GM19025 (cell line): Measurements from ENCODE around the gene SPRR1A.

ENCODE experiments used
- ATAC-seq: cut with Tn5 transposase; IDR thresholded peaks from one replicate; pipeline ENCODE4 v1.9.1; 2021; ENCODE audit warnings: mild to moderate bottlenecking, low read depth, moderate library complexity; ENCODE audit not compliant: unreplicated experiment

Gene SPRR1A, protein sequence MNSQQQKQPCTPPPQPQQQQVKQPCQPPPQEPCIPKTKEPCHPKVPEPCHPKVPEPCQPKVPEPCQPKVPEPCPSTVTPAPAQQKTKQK

DNA sequence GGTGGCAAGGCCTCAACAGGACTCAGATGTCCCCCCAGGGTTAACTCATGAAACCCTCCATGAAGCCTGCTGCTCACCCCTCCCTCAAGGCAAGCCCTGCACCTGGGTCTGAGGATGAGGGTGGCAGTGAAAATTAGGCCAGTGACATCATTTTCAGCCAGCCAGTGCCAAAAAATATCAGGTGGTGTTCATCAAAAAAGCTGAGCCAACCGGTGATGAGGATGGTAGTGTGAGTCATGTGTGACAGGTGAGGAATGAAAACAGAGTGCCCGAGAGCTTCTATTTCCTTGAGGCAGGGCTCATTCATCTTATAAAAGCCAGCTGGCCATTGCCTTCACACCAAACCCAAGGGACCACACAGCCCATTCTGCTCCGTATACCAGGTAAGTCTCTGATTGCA is at the start of gene SPRR1A:
Gene SPRR1A, plus strand, starts transcription at position 339 of the 400 bp plus-strand sequence. CDS start 1,150 bp downstream, outside the sequence.
- ATAC-seq = no peak

DNA sequence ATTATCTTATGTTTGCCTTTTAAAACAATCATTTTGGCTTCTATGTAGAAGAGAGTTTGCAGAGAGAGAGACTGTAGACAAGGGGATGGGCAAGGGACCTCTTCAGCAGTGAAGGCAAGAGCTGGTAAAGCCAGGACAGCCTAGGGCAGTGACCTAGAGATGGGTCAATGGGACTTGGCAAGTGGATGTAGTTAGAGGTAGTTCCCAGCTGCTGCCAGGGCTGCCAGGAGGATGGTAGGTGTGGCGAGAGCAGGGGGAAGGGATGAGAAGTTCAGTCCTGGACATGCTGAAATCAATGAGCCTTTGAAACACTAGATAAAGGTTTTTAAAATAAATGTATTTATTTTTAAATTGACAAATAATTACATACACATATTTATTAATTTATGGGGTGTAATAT is 43.3 kb upstream of the SPRR1A start:
- ATAC-seq = no peak

DNA sequence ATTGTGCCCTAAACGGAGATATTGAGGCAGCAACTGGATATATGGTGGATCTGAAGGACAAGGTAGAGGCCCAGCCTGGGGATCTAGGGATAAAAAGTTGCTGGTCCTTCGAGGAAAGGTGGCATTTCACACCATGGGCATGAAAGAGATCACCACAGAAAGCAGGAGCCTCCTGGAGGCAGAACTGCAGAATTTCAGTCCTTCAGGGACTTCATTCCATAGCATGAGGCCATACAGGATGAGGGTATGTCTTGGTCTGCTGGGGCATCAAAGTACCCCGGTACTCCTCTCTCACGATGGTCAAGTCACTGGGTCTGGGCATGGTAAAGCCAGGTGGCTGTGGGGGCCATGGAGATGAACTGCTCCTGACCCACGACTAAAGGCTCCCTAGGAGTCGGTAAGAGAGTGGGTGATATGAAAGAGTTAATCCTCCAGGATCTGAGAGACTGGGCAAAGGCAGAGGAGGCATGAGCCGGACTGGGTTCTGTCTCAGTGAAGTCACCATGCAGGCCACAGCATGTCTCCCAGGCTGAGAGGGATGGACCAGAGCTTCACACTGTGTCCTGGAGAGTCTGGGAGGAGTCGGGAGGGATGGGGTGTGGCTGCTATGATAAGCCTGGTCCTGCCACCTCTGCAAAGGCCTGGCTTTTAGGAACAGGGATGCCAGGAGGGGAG is 42.7 kb upstream of the SPRR1A start:
- no peak for ATAC-seq

DNA sequence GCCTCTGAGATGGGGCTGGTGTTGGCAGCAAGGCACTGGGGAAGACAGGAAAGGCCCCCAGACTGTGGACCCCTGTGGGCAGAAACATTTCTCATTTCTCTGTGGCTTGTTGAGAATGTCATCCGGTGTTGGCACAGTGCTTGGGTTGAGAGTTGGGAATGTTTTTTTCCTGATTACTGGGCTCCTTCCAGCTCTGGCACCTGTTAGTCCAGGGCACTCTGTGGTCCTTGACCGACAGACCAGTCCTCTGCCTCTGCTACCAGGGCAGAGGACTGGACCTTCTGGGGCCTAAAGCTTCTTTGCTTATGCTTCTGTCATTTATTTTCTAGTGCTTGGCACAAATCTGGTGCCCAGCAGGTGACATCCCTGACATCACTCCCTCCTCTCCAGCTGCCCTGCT is 41.7 kb upstream of the SPRR1A start:
- ATAC-seq = no peak

DNA sequence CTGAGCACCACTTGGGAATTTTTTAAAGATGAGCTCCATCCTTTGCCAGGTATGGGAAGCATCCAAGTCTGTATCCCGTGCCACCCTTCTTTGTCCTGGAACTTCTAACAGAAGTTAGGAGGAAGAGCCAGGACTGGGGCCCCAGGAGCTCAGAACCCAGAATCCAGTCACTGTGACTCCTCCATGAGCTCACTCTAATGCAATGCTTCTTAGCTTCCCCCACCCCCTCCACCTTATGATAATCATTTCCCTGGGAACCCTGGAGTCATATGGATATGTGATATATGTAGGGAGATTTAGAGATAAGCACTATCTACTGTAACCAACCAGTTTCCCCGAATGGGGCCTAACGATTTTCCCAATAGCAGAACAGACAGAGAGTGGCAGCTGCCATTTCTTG is 37.6 kb upstream of the SPRR1A start:
- no peak for ATAC-seq

DNA sequence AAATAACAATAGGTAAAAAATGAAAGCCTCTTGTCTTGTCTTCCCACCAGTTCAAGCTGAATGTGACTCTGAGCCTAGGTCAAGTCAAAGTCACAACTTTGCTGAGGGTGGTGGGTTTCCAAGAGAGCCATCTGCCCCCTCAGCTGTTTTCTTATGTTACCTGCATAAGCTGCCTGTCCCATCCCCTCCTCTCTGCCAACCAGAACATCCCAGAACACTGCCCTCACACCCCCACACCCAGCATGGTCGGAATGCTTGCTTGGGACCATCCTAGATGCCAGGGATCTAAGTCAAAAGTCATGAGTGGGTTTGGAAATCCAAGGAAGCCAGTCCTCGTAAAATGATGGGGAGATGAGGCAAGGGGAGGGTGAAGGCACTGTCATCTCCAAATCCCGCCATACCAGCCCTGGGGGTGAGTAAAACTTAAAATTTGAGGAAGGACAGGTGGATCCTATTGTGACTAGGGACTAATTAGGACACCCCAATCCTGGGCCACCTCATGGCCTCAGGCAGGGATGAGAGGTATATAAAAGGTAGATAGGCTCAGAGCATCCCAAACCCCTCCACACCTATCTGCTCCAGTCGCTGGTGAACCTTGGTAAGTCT is 37.1 kb upstream of the SPRR1A start, which contains the start of gene SPRR5:
Gene SPRR5, plus strand, starts transcription at position 556 of the 606 bp plus-strand sequence. CDS start 1,349 bp downstream, outside the sequence.
- no peak for ATAC-seq

DNA sequence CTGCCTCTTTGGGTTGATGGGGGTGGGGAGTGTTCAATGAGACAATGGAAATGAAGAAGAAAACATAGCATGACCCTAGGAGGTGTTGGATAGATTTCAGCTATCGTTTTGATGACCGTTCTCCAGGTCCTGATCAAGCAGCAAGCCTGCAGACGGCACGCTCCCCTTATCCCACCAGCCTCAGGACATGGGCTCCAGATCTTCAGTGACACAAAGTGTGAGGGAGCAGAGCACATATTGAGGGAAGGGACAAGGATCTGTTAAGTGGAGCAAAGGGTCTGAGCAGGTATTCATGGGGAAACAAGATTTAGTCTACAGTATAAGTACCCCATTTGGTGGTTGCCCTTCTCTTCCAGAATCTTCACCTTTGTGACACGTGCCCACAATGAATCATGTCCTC is 32.2 kb upstream of the SPRR1A start:
- ATAC-seq = no peak

DNA sequence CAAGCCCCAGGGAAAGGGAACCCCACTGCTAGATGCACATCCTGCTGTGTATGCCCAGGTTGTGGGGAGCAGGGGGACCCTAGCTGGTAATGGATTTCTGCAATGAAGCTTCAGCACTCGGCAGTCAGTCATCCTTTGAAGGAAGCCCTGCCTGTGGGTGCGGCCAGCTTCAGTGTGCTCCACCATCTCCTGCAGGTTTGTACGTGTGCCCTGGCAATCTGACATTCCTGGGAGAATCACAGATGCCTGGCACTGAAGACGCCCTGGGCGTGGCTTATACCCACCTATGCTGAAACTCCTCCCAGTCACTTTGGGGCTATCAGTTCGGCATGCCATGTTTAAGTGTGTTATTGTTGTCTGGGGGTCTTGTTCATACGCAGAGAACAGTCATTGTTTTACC is 30.1 kb upstream of the SPRR1A start:
- no peak for ATAC-seq

DNA sequence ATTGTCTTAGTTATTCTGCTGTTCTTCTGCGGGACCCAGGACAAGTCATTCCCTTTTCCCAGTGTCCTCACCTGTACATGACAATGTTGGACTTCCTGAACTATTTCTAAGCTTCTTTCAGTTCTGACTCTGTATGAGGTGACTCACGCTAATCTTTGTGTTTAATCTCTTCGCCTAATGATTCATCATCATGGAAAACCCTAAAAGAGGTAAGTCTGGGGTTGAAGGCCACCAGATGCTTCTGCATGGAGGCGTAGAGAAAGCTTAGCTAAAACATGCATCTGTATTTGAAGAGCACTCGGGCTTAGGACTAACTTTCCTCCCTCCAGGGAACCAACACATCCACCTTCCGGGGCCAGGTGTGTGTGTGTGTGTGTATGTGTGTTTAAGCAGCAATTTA is 29.4 kb upstream of the SPRR1A start:
- ATAC-seq = no peak

DNA sequence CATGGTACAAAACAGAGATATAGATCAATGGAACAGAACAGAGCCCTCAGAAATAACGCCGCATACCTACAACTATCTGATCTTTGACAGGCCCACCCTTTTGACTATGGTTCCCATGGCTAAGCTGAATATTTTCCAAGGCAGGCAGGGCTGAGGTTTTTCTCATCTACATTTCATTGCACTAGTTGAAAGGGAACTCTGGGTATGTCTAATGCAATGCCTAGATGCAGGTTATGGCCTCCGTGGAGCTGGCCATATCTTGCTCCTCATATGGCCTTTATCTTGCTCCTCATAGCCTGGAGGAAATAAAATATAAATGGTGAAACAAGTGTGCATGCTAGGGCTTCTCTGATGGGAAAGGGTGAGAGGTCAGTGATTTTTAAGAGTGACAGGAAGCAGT is 26.3 kb upstream of the SPRR1A start:
- ATAC-seq = no peak

DNA sequence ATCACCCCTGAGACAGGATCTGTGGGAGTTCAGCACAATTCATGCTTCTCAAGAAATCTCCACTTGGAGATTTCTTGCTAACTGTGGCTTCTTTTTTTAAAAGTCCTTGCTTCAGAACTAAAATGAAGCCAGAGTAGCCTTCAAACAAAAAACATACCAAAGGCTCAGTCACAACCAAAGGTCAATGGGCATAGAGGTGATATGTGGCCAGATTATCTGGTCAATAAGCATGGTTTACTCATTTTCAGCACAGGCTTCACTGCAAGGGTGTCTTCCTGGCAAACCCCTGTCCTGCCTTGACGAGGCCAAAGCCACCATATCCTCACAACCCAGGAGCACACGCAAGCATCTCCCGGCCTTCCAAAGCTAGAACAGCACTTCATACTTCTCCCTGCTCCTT is 24.6 kb upstream of the SPRR1A start:
- no peak for ATAC-seq

DNA sequence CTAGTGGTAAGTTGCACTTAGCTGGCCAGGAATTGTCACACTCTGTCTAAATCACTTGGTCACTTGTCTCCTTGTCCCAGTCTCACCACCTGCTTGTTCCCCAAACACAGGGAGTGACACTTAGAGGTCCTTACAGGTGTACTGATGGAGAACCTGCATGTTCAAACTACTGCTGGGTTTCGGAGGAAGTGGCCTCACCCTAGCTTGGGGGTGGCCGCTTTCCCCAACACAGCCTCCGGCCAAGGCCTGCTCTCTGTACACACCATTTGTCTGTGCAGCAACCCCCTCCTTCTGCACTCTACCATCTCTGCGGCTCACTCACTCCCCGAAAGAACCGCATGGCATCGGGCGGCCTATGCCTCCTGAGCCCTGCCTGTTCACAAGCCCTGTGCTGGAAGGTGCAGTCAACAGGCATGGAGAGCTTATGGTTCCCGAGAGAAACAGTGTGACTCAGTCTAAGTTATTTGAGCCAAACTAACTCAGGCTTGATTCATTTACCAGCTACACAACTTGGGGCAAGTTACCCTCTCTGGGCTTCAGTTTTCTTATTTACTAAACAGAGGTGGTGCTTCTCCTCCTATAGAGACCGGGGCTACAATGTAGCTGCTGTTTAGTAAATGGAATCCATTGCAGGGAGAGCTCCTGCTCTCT is 24.0 kb upstream of the SPRR1A start:
- ATAC-seq = no peak

DNA sequence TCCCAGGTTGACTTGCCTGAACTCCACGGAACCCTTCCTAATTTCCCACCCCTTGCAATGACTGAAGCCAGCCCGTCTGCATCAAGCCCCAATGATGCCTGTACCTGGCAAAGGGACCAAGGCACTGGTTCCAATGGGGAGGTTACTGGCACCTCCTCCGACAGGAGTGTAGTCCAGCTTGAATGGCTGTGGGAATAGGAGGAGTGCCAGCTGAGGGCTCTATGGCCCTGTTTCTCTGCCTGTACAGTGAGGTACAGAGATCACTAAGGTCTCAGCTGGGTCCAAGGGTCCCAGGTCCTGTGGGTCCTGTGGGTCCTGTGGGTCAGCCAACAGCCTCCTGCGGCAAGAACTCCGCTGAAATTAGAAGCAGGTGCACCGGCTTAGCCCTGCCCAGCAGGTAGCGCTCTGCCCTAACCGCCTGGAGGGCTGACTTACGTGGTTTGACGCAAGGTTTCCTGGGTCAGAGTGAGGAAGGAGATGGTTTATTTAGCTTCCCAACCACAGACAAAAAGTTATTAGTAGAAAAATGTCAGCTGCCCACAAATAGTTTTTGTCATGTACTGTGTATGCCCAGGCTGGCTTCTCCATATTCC is 23.3 kb upstream of the SPRR1A start:
- ATAC-seq = no peak

DNA sequence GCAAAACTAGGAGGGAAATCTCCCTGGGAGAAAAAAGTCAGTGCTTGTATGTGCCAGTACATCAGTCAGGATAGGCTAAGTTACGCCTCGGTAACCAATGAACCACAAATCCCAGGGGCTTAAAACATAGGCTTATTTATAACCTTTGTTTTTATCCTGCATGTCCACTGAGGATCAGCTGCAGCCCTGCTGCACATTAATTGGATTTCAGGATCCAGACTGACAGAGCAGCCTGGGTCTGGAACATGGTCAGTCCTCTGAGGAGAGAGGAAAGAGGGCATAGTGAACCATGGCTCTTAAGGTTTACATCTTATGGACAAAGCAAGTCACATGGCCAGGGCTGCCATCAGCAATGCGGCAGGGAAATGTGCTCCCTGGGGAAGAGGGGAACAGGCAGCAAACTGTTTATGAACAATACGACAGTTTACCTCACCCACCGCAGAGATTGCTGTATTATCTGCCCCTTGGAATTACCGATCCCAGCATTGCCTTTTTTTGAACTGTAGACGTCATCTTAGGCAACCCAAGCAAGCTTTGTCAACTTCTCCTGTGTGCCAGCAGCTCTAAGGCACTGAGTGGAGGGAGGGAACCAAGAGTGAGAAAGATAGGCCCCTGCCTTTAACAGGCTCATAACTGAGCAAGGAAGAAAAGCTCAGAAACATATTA is 22.5 kb upstream of the SPRR1A start:
- no peak for ATAC-seq

DNA sequence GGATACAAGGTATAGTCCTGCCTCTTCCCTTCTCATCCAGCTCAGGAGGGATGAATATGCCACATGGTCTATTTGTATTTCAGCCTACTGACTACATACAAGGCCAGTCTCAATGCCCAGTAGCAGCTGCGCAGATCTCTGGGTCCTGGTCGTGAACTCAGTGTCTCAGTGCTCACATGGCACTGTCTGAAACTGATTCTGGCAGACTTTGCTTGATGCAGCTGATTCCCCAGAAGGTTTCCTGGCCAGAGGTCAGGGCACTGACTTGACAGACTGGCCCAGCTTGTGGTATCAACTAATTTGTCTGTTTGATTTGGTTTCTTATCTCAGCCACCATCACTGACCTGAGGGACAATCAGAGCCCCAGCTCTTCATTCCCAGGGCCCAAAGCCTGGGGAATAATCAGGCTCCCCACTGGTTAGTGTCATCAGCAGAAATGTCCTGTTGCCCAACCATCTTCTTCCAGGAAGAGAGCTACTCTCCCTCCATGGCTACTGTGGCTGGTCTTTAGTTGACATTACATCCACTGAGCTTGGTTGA is 20.9 kb upstream of the SPRR1A start:
- ATAC-seq = no peak

DNA sequence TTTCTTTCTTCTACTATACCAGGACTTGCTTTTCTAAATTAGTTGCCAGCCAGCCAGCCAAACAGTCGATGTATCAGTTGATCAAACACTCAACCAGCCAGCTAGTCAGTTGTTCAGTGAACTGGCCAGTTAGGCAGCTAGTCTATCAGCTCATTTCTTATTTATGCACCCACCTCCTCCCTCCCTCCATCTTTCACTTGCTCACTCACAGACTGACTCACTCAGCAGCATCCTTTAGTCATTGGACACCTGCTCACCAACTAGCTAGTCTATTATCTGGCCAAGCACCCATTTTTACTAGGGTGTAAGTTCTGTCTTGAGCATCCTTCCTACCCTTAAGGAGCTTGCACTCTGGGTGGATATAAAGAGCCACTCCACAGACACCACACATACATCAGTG is 19.3 kb upstream of the SPRR1A start:
- no peak for ATAC-seq

DNA sequence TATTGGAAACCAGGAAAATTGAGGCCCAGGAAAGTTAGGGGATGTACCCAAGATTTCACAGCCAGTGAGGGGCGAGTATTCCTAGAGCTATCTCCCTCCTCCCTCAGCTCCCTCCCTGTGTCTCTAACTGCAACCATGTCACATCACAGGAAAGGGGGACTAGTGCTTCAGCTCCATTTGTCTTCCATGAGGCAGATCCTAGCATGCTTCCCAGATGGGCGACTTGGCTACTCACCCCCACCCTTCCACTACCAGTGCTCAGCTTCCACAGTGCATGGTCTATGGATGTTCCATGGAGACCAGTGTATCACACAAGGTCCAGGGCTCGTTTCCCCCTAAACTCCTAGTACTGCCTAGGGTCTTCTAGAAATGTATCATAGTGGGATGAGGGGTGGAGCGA is 18.0 kb upstream of the SPRR1A start:
- no peak for ATAC-seq

DNA sequence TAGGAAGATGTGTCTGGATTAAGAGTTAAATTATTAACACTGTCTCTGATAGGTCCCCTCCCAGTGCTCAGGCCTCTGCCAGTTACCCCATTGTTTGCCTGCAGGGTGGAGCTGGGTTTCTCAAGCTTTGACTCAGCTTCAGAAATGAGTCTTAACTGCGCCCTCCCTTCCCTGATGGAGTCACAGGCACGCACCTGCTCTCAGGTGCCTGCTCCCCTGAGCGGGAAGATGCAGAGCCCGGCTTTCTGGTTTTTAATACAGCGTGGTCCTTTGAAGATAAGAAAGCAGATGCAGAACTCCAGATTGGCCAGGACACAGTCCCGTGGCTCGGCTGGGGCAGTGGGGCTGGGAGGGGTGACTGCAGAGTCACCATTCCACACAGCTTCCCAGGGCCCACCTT is 16.7 kb upstream of the SPRR1A start:
- ATAC-seq = no peak

DNA sequence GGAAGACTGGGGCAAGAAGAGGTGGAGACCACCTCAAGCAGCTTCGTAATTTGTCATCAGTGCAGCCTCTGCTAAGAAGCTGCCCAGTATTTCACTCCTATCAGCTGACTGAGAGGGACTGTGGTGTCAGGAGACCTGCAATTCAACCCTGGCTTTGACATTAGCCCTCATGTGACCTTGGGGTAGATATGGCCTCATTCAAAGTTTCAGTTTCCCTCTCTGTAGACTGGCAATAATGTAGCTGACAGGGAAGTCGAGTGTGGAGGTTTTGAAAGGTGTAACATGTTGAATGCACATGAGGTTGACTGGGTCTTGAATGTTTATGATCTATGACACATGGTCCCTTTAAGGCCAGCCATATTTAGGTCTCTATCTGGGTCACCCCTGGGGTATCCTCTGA is 15.6 kb upstream of the SPRR1A start:
- peak; percentile 94 for ATAC-seq

DNA sequence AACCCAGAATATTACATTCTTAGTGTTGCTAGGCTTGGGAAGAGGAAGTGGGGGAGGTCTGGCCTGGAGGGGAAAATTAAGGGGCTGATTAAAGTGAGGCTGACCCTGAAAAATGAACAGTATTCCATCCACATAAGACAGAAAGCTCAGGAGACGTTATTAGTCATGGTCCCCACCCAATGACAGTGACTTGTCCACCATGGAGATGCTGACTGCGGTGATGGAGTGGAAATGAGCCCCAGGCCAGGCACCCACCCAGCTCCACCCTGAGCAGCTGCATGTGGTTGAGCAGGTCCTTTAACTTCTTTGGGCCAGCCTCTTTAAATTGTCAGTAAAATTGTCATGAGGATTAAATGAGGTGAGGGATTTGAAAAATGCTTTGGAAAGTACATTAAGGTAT is 14.8 kb upstream of the SPRR1A start:
- no peak for ATAC-seq

DNA sequence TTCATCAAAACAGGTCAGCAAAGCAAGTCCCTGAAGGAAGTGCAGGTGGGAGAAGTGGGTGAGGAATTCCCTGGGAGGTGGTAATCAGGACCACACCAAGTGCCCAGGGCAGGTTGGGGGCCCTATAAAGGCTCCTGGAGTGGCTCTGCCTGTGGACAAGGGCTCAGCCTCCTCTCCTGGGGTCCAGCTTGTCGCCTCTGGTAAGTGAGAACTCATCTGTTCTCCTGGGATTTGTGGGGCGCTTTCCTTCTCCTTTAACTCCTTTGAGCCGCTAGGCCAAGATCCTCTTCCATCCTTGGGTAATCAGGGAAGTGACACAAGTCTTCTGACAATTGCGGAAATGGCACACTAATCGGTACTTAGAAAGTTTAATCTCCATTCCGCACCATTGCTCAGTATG is 13.4 kb upstream of the SPRR1A start, which contains the start of gene SPRR4:
Gene SPRR4, plus strand, starts transcription at position 154 of the 400 bp plus-strand sequence. CDS start 1,243 bp downstream, outside the sequence.
- no peak for ATAC-seq
